ENCODE measurements around the gene TPRX1.
"Not testable (repeated sequence)": the region's sequence is repeated elsewhere in the genome, so short reads cannot be mapped to it uniquely, and the experiment has no call there.

The TPRX1 gene

DNA sequence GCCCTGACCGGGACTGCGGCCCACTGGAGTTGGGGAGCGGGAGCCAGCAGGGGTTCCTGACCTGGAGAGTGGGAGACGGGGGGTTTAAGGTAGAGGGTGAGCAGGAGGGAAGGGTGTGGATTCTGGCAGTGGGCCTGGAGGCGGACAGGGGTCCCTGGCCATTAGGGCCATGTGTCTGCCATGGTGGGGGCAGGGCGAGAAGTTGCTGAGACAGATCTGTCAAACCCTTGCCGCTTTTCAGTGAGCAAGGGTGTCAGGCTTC lies 38.1 kb downstream of the TPRX1 start:
- no peak for DNase-seq

DNA sequence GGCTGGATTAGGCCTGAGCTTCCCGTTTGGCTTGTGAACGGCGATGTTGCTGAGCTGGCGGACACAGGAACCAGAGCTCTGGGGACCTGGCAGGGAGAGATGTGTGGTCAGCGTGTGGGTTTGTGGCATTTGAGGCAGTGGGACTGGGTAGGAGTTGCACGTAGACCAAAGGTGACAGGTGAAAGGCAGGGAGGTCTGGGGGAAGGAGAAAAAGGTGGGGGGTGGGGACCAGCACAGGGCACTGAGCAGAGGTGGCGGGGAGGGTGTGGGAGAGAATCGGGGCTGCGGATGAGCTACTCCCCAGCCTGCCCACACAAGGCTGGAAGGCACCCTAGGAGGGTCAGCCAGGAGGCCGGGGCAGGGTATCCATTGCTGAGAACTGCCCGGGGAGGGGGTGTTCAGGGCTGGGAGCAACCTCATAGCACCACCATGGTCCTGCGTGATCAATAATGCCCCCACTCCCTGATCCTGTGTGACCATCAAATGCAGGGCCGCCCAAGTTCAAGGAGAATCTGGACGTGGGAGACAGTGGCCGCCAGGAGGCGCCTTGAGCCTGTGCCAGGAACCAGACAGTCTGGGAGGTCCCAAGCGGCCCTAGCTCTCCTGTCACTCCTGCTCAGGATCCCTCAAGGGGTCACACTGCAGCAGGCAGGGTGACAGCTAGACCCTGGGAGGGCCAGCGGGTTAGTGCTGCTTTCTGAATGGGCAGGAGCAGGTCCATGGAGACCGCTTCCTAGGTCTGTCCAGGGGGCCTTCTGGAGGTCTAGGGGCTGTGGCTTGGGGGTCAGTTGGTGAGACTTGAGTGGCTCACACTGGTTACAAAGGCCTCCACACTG lies 38.6 kb downstream of the TPRX1 start:
- DNase-seq = peak; percentile 48

DNA sequence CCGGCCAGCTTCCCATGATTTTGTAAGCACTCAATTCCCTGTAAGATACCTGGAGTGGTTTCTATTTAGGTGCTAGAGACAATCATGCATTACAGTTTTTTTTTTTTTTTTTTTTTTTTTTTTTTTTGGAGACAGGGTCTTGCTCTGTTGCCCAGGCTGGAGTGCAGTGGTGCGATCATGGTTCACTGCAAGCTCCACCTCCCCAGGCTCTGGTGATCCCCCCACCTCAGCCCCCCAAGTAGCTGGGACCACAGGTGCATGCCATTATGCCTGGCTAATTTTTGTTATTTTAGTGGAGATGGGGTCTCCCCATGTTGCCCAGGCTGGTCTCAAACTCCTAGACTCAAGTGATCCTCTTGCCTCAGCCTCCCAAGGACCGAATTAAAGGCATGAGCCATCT lies 39.6 kb downstream of the TPRX1 start:
- DNase-seq = not testable (repeated sequence)

DNA sequence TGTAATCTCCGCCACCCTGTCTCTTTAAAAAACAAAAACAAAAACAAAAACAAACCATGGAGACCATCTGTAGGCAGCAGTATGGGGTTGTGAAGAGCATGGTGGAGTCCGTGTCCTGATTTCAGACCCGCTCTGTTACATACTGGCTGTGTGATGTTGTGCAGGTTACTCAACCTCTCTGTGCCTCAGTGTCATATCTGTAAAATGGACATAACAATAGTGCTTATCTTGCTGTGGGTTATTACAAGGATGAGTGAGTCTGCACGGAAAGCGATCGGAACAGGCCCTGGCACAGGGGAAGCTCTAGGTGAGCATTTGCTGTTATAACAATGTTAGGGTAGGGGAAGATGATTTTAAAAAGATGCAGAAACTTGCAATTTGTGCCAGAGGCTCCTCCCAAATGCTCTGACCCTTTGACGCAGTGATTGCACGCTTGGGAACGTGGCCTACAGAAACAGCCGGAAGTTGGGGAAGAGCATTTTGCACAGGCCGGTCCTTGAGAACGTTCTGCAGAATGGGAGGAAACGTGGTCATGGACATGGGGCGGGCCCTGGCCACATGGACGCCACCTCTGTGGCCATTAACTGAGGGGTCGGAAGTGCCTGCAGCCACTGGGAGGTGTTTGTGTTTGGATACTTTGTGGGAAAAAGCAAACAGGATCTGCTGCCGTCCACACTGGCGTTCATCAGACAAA lies 41.6 kb downstream of the TPRX1 start:
- no peak for DNase-seq

- DNase-seq = no peak
These were observed 42.2 kb downstream of the TPRX1 start for GRCh38 chr19:47762151-47762550.

GRCh38 chr19:47761566-47761965 lies 42.8 kb downstream of the TPRX1 start:
- no peak for DNase-seq

DNA sequence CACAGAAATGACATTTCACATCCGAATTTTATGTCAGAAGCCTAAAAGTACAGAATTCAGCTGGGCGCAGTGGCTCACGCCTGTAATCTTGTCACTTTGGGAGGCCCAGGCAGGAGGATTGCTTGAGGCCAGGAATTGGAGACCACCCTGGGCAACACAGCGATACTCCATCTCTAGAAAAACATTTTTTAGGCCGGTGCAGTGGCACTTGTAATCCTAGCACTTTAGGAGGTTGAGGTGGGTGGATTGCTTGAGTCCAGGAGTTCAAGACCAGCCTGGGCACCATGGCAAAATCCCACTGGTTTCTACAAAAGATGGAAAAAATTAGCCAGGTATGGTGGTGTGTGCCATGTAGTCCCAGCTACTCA lies 43.7 kb downstream of the TPRX1 start:
- DNase-seq = no peak

DNA sequence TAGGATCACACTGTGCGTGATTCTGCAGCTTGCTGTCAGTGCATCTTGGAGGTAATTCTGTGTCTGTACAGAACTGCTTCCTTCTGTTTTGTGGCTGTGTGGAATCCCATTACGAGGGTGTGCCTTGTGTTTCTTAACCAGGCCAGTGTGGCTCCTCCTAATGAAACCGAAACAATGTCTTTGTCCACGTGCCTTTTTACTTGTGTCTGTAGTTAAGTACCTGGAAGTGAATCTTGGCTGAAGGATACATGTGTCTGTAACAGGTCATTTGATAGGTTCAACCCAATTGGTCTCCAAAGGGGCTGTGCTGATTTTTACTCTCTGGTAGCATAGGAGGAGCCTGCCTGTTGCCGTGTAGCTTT lies 45.9 kb downstream of the TPRX1 start:
- no peak for DNase-seq

DNA sequence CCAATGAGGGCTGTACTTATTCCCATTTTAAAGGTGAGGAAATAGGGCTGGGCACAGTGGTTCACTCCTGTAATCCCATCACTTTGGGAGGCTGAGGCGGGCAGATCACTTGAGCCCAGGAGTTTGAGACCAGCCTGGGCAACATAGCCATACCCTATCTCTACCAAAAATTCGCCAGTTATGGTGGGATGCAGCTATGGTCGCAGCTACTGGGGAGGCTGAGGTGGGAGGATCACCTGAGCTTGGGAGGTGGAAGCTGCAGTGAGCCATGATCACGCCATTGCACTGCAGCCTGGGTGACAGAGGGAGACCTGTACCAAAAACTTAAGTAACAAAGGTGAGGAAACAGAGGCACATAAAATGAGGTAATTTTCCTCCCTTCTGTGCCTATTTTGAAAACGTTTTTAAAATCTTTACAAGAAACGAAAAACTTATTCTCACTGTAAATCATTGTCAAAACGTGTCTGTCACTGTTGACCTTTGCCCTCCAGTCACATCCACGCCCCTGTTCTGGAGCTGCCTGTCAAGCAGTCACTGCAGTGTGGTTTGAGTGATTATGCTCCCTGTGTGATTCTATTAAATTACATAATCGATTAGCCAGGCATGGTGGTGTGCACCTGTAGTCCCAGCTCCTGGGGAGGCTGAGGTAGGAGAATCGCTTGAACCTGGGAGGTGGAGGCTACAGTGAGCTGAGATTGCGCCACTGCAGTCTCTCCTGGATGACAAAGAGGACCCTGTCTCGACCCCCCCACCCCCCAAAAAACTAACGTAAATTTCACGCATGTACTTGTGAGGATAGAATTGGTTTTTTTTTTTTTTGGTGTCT lies 46.5 kb downstream of the TPRX1 start:
- no peak for DNase-seq

GRCh38 chr19:47756953-47757608 lies 47.3 kb downstream of the TPRX1 start:
- no peak for DNase-seq

DNA sequence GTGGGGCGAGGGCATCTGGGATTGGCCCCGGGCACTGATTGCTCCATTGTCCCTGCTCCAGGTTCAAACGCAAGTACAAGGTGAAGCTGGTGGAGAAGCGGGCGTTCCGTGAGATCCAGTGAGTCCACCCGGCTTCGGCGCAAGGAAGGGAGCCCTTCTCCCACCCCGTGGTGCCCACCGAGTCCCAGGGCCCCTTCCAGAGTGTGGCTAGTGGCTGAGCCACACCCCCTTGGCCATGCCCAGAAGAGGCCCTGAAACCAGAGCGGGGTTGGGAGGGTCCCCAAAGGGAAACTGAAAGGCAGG lies 47.8 kb downstream of the TPRX1 start:
- DNase-seq = no peak

DNA sequence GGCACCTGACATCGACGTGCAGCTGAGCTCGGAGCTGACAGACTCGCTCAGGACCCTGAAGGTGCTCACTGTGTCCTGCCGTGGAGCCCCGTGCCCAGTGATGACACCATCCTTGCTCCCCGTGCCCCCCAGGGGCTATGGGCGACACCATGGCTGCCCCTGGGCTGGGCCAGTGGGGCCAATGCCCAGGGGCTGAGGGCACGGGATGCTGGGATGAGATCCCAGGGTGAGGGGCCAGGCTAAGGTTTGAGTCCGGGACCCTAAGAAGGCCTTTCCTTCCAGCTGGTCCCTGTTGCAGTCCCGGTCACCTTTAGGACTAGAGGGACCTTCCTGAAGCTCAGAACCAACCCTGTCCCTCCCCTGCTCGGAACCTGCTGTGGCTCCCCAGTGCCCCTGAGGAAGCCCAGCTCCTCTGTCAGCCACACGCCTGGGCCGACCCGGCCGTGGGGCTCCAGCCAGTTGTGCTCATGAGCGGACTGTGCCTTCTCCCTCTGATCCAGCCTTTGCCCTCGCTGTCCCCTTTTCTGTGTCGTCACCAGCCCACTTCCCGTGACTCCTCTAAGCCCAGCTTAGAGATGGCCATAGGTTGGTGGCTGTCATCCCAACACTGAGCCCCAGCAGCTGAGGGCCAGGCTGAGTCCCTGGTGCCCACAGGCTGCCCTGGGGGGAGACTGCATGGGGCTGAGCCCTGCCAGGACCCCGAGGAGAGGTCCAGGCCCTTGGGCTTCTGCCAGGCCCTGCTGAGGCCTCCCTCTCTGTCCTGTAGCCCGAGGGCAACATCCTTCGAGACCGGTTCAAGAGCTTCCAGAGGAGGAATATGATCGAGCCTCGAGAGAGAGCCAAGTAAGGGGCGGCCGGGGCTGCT lies 48.4 kb downstream of the TPRX1 start:
- no peak for DNase-seq

DNA sequence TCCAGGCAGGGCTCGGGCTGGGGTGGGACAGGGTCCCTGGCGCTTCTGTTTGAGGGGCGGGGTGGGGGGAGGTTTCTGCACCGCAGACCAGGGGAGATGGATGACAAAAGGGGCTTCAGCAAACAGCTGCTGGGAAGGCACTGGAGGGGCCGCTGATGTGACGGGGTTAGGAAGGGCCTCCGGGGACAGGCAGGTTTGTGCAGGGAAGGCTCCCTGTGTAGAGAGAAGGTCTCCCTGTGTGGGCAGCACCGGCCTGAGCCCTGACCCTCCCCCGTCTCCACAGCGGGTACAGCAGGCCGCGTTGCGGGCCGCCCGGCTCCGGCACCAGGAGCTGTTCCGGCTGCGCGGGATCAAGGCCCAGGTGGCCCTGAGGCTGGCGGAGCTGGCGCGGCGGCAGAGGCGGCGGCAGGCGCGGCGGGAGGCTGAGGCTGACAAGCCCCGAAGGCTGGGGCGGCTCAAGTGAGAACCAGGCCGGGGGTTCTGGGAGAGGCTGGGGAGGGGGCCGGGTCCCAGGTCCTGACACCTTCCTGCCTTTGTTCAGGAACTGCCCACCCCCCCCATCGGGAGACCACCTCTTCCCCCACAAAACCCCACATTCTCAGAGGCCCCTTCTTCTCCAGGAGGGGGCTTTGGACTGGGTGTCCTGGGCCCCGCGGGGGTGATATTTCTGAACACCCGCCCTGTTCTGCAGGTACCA lies 49.1 kb downstream of the TPRX1 start:
- no peak for DNase-seq

GRCh38 chr19:47754206-47755064 lies 49.9 kb downstream of the TPRX1 start:
- DNase-seq = no peak

- DNase-seq = no peak
These were observed 51.7 kb downstream of the TPRX1 start for GRCh38 chr19:47752440-47753211.
